Tongue (tissue), 2 donors: ENCODE results near the gene ANKRD36C. TPM values are rescaled to one million over a fixed set of nuclear protein-coding genes. Genes with fewer than 3 reads are reported as not detected.
A peak's percentile ranks its signal among the peaks of the same experiment; 100 is the strongest.
"Not testable (repeated sequence)": the region's sequence is repeated elsewhere in the genome, so short reads cannot be mapped to it uniquely, and the experiment has no call there.

Source experiments
- DNase-seq: peaks from one replicate; pipeline ENCODE4 v3.0.0-alpha.2; 2015
- total RNA-seq: library from RNA; depleted of rRNA; stranded (reverse); fragments of >200 nt; gene quantifications from one replicate; pipeline ENCODE4 v1.2.3, GENCODE V29; 2014

The ANKRD36C gene
- total RNA-seq = 165 TPM

DNA sequence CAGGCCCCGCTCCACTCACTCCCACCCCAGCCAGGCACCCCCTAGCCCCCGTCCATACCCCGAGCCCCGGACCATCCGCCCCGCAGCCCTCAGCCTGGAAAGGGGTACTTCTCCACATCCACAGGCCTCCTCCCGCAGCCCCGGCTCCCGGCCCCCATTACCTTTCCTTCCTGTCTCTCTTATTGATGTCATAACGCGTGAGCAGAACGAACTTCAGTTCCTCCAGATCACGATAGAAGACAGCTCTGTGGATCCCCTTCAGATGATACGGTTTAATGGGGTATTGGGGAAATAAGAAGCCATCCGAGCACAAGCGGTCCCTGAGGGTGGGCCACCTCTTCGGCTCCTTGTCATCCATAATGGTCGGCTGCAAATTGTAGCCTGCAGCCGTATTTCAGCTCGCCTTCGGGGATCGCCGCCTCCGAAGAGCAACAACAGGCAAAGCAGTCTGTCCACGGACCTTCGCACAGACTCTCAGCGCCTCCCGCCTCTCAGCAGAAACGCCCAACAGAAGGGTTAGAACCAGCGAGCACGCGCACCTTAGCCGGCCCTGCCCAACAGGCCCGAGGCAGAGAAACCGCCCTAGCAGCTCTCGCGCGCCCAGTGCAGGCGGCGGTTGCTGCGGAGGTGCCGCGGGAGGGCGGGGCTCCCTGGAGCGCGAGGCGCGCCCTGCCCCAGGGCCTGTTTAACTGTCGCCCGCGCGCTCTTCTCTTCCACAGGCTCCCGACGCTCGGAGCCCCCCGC is at the start of gene ANKRD36C:
Gene ANKRD36C, minus strand, starts transcription at position 474 of the 744 bp plus-strand sequence. Its CDS starts 116 bp downstream, at position 358.
- peak; percentile 46 for DNase-seq

DNA sequence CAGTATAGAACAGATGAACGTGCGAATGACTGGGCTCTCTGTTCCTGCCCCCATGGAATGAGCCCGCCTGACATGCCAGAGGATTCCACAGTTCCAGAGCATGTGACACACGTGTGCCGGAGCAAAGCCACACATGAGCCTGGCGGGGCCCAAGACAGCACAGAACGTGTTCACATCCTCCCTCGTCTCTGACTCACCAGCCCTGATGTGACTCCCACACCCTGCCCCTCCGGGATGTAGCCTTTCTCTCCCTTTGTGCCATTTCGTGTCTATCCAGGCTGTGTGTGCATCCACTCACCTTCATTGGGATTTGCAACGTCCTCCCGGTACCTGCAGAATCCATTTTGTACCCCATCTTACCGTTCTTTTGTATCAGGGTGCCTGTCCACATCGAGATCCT is 43.9 kb upstream of the ANKRD36C start:
- not testable (repeated sequence) for DNase-seq

GRCh38 chr2:96034792-96035191 is 43.2 kb upstream of the ANKRD36C start, which contains the start of gene GPAT2:
TSS of gene GPAT2 (minus strand) at chr2:96034916. CDS start at chr2:96032359, 2,557 bp downstream.
- not testable (repeated sequence) for DNase-seq

- not testable (repeated sequence) for DNase-seq
These were observed 42.4 kb upstream of the ANKRD36C start for GRCh38 chr2:96033997-96034396.

DNA sequence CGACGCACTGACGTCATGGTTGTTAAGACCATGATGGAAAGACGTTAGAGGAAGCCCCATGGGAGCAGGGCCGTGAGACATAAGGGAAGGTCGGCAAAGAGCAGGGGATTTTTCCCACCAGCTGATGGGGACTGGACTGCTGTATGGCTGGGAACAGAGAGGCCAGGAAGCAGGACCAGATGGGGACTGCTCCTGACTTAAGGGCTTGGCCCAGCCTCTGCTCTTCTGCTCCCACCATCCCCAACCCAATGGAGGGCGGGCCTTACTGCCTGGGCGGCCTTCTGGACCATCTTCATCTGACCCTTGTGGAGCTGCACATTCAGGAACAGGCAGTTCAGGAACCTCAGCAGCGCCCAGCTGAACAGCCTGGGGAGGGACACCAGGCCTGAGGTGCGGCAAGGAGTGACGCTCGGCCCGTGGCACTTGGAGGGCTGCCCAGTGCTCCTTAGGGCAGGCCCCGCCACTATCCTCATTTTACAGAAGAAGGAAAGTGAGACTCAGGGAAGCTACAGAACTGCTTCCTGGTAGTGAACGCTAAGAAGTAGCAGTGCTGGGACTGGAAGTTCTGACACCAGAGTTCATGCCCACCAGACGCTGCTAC is 36.2 kb upstream of the ANKRD36C start:
- DNase-seq = not testable (repeated sequence)

GRCh38 chr2:96025755-96026154 is 34.1 kb upstream of the ANKRD36C start:
- not testable (repeated sequence) for DNase-seq

DNA sequence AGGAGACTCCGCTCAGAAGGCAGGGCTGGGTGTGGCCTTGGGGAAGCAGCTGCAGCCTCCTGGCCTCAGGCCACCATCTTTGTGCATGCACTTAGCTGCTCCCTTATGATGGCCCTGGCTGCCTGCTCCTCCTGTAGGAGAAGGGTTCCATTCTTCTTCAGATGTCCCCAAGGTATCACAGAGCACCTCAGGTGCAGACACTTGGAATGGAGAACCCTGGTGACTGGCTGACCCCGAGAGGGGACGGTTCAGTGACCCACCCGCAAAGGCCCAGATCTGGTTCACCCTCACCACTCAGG is 33.5 kb upstream of the ANKRD36C start:
- peak; percentile 69 for DNase-seq

GRCh38 chr2:96024336-96025193 is 32.9 kb upstream of the ANKRD36C start:
- no peak for DNase-seq

DNA sequence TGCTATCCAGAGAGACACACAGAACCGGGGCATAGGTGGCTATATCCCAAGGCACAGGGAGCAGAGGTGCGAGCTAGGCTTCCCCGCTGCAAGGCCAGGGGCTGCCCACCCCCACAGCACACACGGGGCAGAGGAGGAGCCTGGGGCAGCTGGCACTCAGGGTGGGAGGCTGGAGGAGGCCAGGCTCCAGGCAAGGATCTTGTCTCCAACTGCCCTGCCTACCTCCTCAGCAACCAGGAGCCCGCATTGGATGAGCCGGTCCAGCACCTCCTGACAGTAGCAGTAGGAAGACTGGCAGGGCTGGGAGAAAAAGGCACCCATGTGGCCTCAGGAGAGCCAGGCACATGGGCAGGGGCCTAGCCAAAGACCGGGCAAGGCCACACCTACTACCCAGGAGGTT is 32.1 kb upstream of the ANKRD36C start:
- DNase-seq = not testable (repeated sequence)

GRCh38 chr2:96022701-96023447 is 31.2 kb upstream of the ANKRD36C start:
- peak; percentile 95 for DNase-seq

- not testable (repeated sequence) for DNase-seq
These were observed 30.5 kb upstream of the ANKRD36C start for GRCh38 chr2:96022126-96022525.

- not testable (repeated sequence) for DNase-seq
These were observed 29.5 kb upstream of the ANKRD36C start for GRCh38 chr2:96021142-96021541.

DNA sequence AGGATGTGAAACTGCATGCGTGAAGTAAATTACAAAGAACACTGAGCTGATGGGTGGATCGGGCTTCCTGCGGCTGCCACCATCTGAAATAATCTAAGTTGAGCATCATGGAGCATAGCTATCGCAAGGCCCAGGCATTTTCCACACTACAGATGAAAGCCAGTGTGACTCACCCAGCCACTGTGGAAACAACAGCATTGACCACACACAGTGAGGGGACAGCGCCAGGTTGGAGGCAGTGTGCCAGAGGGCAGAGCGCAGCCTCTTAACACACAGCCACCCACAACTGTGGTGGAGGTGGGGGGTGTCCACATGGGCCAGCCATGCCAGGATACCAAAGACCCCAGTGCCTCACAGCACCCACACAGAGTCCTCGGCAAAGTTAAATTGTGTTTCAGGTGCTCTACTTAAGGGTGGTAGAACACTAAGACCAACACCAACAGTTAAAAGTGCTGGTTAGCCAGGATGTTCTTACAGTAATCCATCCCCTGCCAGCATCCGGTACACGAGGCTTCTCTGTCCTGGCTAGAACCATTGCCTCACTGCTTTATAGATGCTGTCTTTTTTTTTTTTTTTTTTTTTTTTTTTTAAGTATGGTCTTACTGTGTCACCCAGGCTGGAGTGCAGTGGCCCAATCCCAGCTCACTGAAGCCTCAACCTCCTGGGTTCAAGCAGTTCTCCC is 28.4 kb upstream of the ANKRD36C start:
- not testable (repeated sequence) for DNase-seq

DNA sequence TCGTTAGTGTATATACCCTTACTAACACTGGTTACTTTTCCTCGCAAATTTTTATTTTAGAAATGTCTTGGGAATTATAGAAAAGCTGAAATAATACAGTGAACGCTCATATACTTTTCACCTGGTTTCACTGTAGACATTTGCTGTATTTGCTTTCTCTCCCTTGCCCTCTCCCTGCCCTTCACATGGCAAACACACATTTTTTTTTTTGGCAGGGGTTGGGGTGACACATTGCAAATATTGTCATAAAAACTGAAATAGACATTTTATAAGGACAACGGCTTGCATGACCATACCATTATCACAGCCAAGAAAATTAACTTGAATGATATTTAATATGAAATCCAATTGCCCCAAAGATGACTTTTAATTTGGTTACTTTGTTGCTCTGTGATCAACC is 24.7 kb upstream of the ANKRD36C start:
- not testable (repeated sequence) for DNase-seq

- DNase-seq = not testable (repeated sequence)
These were observed 21.2 kb upstream of the ANKRD36C start for GRCh38 chr2:96012792-96013264.

DNA sequence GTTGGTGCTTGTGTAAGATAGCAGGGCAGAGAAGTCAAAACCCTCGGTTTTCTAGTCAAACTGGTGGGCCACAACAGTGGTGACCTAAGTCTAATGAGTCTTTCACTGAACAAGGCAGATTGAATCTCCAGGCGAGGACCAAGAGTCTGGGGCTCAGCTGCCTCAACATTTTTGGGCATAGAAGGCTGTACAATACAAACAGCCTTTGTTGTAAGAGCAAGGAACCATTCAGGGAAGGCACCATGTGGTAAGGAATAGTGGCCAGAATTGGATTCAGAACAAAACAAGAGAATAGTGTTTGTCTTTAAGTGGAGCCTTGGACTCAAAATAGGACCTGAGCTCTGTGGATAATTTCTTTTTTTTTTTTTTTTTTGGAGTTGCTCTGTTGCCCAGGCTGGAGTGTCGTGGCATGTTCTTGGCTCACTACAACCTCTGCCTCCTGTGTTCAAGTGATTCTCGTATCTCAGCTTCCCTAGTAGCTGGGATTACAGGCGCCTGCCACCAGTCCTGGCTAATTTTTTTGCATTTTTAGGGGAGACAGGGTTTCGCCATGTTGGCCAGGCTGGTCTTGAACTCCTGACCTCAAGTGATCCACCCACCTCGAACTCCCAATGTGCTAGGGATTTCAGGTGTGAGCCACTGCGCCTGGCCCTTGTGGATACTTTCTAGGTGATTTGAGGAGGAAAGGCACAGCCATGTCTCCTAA is 20.6 kb upstream of the ANKRD36C start:
- DNase-seq = peak; percentile 36

DNA sequence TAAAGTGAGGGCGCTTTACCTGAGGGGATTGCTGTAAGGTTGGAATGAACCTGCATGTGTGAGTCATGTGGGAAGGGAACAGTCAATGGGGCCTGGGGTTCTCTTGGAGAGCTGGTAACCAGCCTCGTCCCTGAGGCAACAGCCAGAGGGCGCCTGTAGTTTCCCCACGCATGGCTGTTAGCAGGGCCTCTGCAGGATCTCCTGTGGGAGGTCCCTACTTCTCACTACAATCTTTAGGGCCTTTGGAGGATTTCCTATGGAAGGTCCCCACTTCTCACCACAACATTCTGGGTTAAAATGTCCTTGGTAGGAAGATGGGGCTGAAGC is 19.5 kb upstream of the ANKRD36C start:
- DNase-seq = peak; percentile 13

DNA sequence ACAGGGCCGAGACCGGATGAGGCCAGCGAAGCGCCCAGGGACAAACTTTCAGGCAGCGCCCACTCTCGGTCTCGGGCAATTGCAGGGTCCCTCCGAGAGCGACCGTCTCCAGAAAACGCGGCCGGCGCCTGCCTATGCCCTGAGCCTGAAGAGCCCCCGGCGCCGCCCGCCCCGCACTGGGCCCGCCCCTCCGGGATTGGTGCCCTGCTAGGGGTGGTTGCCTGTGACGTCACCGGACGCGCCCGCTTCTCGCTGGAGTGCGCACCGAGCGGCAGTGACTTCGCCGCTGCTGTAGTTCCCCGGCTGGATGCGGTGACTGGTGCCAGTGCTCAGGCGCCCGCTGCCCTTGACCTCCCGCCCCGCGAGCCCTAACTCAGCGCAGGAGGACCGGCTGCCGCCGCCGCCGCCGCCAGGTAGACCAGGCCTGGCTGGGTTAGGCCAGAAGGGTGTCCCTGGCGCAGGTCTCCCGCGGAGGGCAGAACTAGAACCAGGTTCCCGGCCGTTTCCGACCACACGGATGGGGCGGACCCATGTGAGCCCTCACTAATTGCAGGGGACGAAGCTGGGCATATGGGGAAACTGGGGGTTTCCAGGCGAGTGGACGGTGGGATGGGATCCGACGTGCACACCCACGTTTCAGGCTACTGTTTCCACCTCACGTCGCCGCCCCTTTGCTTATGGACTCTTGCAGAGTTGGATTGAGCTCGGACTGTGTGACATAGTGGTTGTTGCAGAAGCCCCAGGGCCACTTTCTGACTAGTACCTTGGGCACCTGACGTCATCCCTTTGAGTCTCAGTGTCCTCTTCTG is 18.9 kb upstream of the ANKRD36C start:
- DNase-seq = peak; percentile 96

DNA sequence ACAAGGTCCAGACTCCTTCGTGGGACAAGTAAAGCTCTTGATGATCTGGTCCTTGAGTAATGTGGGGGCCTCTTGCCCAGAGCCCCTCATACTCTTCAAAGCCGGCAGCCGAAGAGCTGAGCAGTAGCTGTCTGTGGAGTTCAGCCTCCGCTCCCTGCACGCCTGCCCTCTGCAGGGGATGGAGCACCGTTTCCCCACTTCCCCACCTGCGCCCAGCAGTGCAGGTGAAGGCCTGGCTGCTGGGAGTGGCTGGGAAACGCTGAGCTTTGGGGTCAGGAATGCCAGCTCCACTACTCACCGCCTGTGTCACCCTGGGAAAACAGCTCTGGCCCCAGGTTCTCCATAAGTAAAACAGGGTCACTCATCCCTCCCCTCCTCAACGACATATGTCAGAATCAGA is 18.2 kb upstream of the ANKRD36C start:
- DNase-seq = peak; percentile 18

DNA sequence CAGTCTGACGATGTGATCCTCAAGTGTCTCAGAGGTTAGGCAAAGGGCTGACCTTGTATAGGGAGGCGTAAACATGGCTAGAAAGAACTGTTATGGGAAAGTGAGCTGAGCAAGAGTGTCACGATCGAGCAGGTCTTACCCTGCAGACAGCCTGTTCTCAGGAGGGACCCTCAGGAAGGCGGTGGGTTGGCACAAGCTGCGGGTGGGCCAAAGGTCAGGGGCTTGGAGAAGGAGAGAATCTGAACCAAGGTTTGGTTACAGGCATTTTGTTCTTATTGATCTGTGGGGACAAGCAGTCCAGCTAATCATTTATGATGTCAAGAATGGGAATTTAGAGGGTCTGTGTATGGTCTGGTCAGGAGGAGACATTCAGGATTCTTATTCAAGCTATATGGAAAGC is 16.4 kb upstream of the ANKRD36C start:
- not testable (repeated sequence) for DNase-seq
